Ascending aorta (tissue), 2 donors: ENCODE measurements around the gene ASB9. TPM values are rescaled to one million over a fixed set of nuclear protein-coding genes. Genes with fewer than 3 reads are reported as not detected.
A peak's percentile ranks its signal among the peaks of the same experiment; 100 is the strongest.

Experiments used
- DNase-seq, 2 donors: peaks; one replicate each; pipeline ENCODE4 v3.0.0-alpha.2; 2019; ENCODE audit warnings: low spot score in 2 of 2
- H3K27ac ChIP-seq, 2 donors: fragments of 200-600 bp; sonication (generic); one replicate each; pipeline ENCODE4 v1.5.1; 2016 to 2017; ENCODE audit warnings: mild to moderate bottlenecking in 1 of 2
- H3K27me3 ChIP-seq: fragments of 200-600 bp; sonication (generic); one replicate; pipeline ENCODE4 v1.5.1; 2017
- H3K36me3 ChIP-seq, 2 donors: fragments of 200-600 bp; sonication (generic); one replicate each; pipeline ENCODE4 v1.5.1; 2016
- H3K4me1 ChIP-seq, 2 donors: fragments of 200-600 bp; sonication (generic); one replicate each; pipeline ENCODE4 v1.5.1; 2016 to 2017; ENCODE audit warnings: mild to moderate bottlenecking in 1 of 2
- H3K4me3 ChIP-seq, 2 donors: fragments of 200-600 bp; sonication (generic); one replicate each; pipeline ENCODE4 v1.5.1; 2016 to 2017; ENCODE audit warnings: mild to moderate bottlenecking in 1 of 2
- H3K9me3 ChIP-seq, 2 donors: fragments of 200-600 bp; sonication (generic); one replicate each; pipeline ENCODE4 v1.5.1; 2016
- intact Hi-C: fragments of 100-400 bp; cut with DNase I; formaldehyde crosslinking; loops from one replicate; pipeline ENCODE4 v1.15.1; 2023
- total RNA-seq: library from RNA; depleted of rRNA; stranded (reverse); fragments of >200 nt; gene quantifications from one replicate; pipeline ENCODE4 v1.1.0, GENCODE V29; 2016
- TF ChIP-seq, protein P1 (sequence below), 3 experiments: fragments of 200-600 bp in 2 of 3; fragments of 450-650 bp in 1 of 3; sonication (generic) in 2 of 3; IDR thresholded peaks; one replicate each; pipeline ENCODE4 v1.5.1; 2016 to 2019; ENCODE audit warnings: antibody characterized with exemption in 3 of 3, mild to moderate bottlenecking in 1 of 3, moderate library complexity in 1 of 3

Gene ASB9
- total RNA-seq, 1 donor from 2014 or later = 3.6 TPM

DNA sequence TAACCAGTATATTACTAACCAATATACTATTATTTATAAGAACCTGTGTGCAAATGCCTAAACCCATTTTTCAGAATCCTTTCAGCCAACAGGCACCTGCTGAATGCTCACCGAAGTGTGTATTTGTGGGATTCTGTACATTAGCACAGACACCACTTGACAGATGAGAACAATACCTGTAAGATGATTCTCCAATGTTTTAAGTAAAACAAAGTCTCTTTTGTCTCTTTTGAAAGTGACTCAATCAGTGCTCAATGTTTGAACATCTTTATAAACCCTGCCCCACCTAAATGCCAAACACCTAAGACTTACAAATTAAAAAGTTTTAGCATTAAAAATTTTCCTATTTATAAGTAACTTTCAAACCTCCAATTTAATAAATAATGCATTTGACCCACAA, 763 bp downstream of the ASB9 start:
- no peaks in the 10 kb centered on the region for H3K36me3 ChIP-seq
- intact Hi-C loops = no loop called here
- no peak overlapping the region for H3K27ac ChIP-seq
- TF ChIP-seq, protein P1, sequence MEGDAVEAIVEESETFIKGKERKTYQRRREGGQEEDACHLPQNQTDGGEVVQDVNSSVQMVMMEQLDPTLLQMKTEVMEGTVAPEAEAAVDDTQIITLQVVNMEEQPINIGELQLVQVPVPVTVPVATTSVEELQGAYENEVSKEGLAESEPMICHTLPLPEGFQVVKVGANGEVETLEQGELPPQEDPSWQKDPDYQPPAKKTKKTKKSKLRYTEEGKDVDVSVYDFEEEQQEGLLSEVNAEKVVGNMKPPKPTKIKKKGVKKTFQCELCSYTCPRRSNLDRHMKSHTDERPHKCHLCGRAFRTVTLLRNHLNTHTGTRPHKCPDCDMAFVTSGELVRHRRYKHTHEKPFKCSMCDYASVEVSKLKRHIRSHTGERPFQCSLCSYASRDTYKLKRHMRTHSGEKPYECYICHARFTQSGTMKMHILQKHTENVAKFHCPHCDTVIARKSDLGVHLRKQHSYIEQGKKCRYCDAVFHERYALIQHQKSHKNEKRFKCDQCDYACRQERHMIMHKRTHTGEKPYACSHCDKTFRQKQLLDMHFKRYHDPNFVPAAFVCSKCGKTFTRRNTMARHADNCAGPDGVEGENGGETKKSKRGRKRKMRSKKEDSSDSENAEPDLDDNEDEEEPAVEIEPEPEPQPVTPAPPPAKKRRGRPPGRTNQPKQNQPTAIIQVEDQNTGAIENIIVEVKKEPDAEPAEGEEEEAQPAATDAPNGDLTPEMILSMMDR (IDR thresholded peaks at IDR 0.05) = no peak
- no peaks in the 10 kb centered on the region for H3K9me3 ChIP-seq
- H3K4me3 ChIP-seq = no peak overlapping the region
- no peaks in the 10 kb centered on the region for H3K4me1 ChIP-seq
- DNase-seq = no peak
- no peaks in the 10 kb centered on the region for H3K27me3 ChIP-seq

DNA sequence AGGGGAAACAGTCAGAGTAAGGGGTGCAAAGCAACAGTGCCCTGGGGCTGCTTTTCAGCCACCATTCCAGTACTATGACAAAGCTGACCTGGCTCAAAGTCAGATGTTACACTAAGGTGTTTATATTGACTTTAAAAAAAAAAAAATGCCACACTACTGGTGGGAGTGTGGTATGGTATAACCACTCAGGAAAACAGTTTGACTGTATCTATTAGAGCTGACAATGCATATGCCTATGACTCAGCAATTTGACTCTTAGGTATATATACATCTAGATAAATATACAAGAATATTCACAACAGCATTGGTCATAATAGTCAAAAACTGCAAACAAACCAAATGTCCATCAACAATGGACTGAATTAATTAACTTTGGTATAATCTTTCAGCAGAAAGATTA, 15.0 kb downstream of the ASB9 start:
- Histone ChIP-seq H3K4me3 (no peak overlapping the region), H3K36me3 (no peaks in the 10 kb centered on the region), H3K4me1 (no peaks in the 10 kb centered on the region), H3K27ac (no peak overlapping the region), H3K9me3 (no peaks in the 10 kb centered on the region), H3K27me3 (no peaks in the 10 kb centered on the region)
- no peak for DNase-seq
- TF ChIP-seq, protein P1 (IDR thresholded peaks at IDR 0.05) = no peak
- intact Hi-C loops = no loop called here

DNA sequence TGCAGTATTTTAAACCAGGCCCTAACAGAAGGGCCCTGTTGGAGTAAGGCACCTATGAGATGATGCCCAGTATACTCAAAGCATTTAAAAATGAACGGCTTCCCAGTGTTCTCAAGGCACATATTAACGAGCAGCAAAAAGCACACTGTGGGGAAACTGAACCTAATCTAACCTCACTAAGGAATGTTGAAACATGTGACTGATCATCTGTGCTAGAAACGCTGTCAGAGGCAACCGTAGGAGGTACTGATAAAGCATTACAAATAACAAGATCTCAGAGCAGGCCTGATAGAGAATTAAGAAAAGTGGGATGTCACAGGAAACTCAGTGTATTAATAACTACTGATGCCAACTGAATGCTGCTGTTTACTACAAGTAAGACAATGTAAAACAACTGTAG, 24.0 kb downstream of the ASB9 start:
- Histone ChIP-seq H3K4me1 (no peaks in the 10 kb centered on the region), H3K27ac (no peak overlapping the region), H3K27me3 (no peaks in the 10 kb centered on the region), H3K36me3 (no peaks in the 10 kb centered on the region), H3K4me3 (no peak overlapping the region), H3K9me3 (no peaks in the 10 kb centered on the region)
- DNase-seq = no peak
- intact Hi-C loops = no loop called here
- TF ChIP-seq, protein P1 (IDR thresholded peaks at IDR 0.05) = no peak

DNA sequence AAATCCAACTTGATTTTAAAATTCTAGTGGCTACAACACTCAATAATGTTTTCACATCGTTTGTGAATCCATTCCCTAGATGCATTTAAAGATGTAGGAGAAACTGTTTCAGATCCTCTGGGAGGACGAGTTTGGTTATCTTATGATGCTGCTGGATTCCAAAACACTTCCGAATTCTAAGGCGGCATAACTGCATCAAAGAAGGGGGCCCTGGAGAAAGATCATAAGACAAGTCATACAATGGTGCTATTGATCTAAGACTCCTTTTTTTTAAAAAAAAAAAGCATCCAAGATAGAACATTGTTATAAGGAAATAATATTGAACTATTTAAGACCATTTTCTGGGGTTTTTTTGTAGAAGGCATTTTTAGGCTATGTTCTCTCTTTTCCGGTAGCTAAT, 25.5 kb downstream of the ASB9 start:
- Histone ChIP-seq H3K9me3 (no peaks in the 10 kb centered on the region), H3K27ac (no peak overlapping the region), H3K4me3 (no peak overlapping the region), H3K27me3 (no peaks in the 10 kb centered on the region), H3K4me1 (no peaks in the 10 kb centered on the region), H3K36me3 (no peaks in the 10 kb centered on the region)
- DNase-seq = no peak
- intact Hi-C loops = loop anchor here (5.0 kb wide), 1 partner anchor 1202 kb away; no protein-coding TSS in a partner anchor
- TF ChIP-seq, protein P1 (IDR thresholded peaks at IDR 0.05) = no peak

DNA sequence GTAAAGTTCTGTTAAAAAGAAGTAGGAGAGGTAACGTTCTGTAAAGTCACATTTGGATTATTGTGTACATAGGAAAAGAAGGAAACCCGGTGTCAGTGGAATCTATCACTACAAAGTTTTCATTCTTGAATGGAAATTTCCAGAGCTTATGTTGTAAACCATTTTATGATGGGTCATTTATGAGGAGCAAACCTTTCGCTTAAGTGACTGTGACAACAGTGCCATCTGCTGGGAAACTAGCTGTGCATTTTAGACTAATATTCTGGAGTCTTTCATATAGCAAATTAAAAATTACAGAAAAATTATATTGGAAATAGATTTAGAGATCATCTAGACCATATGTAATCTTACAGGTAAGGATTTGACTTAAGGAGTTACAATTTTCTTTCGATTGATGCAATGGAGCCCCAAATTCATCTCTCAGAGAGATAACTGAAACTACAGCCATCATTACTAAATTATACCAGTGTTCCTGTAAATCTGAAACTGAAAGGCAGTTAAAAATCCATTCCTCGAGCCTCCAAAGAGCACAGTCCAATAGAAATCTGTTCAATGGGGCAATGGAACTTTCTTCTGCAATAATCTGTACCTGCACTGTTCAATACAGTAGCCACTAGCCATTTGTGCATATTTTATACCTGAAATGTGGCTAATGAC, 26.9 kb downstream of the ASB9 start:
- intact Hi-C loops = loop anchor here (5.0 kb wide), 1 partner anchor 1201 kb away; no protein-coding TSS in a partner anchor
- Histone ChIP-seq H3K4me1 (no peaks in the 10 kb centered on the region), H3K27ac (no peak overlapping the region), H3K9me3 (no peaks in the 10 kb centered on the region), H3K36me3 (no peaks in the 10 kb centered on the region), H3K27me3 (no peaks in the 10 kb centered on the region), H3K4me3 (no peak overlapping the region)
- TF ChIP-seq, protein P1 (IDR thresholded peaks at IDR 0.05) = peak in 2 of 3 experiments; percentile 26 to 51
- no peak for DNase-seq
